ENCODE measurements around the gene ETF1.

DNA sequence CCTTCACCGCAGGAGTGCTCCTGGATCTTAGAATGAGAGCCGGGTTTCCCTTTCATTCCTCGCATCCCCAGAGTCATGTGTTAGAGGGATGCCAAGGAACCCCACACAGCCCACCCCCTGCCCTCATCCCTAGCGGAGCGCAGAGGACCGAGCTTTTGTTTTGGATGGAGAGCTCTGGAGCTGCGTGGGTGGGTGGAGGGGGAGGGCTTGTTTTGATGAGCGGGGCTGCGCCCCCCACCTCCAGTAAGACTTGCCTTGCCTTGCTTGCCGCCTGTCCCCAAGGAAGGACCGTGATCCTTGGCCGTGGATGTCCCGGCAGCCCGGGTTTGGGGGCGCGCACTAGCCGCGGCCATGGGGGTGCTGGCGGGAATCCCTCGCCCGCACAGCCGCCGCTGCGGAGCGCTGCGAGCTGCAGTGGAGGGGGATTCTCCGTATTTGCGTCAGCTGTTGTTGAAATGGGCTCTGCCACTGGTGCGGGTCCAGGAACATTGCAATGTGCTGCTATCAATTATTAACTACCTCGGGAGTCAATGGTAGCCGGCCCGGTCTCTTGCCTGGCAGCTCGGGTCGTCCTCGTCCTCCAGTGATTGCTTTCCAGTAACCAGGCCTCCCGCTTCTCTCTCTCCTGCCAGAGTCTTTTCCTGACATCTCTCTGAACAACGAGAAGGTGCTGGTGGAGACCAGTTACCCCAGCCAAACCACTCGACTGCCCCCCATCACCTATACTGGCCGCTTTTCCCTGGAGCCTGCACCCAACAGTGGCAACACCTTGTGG is 76.7 kb downstream of the ETF1 start:
- TF ChIP-seq CTCF (conservative IDR thresholded peaks at IDR 0.05; ENCODE audit: low read depth, low read length) = no peak
- peak; percentile 46 for TF ChIP-seq EZH2 (IDR thresholded peaks at IDR 0.05; ENCODE audit: low read length, unreplicated experiment)
- no peak for TF ChIP-seq EZH2phosphoT487 (IDR thresholded peaks at IDR 0.05; ENCODE audit: borderline replicate concordance, low read length)

Data from PC-3 (cell line).